Neural cell (in vitro differentiated cells): ENCODE results near the gene BCL6. TPM values are rescaled to one million over a fixed set of nuclear protein-coding genes. Genes with fewer than 3 reads are reported as not detected.

Source experiments
- H2AFZ ChIP-seq: fragments of 200-600, 300-800 bp; sonication (generic), shearing (Covaris generic); 2 replicates; pipeline ENCODE4 v1.6.0; 2014; ENCODE audit warnings: low read depth, mild to moderate bottlenecking, antibody characterized with exemption, low read length, moderate library complexity
- H3F3A ChIP-seq: fragments of 200-600 bp; shearing (Covaris generic); 2 replicates; pipeline ENCODE4 v1.6.1; 2016; ENCODE audit warnings: mild to moderate bottlenecking, moderate library complexity, mixed read lengths, antibody characterized with exemption, low read length; ENCODE audit not compliant: insufficient read depth, poor library complexity, severe bottlenecking
- H3K27ac ChIP-seq: fragments of 200-600, 300-800 bp; sonication (generic), shearing (Covaris generic); 2 replicates; pipeline ENCODE4 v1.5.1; 2014; ENCODE audit warnings: mild to moderate bottlenecking, low read length, moderate library complexity
- H3K27me3 ChIP-seq: fragments of 300-800, 200-600 bp; sonication (generic), shearing (Covaris generic); 2 replicates; pipeline ENCODE4 v1.6.0; 2014; ENCODE audit warnings: mild to moderate bottlenecking, low read depth, low read length, moderate library complexity; ENCODE audit not compliant: insufficient read depth
- H3K36me3 ChIP-seq: fragments of 300-800, 200-600 bp; sonication (generic), shearing (Covaris generic); 2 replicates; pipeline ENCODE4 v1.5.1; 2014; ENCODE audit warnings: mild to moderate bottlenecking, antibody characterized with exemption, low read length, moderate library complexity; ENCODE audit not compliant: insufficient read depth
- H3K4me2 ChIP-seq: fragments of 300-800, 200-600 bp; sonication (generic), shearing (Covaris generic); 2 replicates; pipeline ENCODE4 v1.6.0; 2014; ENCODE audit warnings: mild to moderate bottlenecking, low read length
- H3K4me3 ChIP-seq: fragments of 300-800, 200-600 bp; sonication (generic), shearing (Covaris generic); 2 replicates; pipeline ENCODE4 v1.5.1; 2014; ENCODE audit warnings: mild to moderate bottlenecking, low read length, moderate library complexity
- H3K79me2 ChIP-seq: fragments of 200-600 bp; shearing (Covaris generic); replicated peaks from 2 replicates; pipeline ENCODE4 v1.6.0; 2014; ENCODE audit warnings: mild to moderate bottlenecking, low read length, moderate library complexity; ENCODE audit not compliant: insufficient read depth
- H3K9ac ChIP-seq: fragments of 300-800, 200-600 bp; sonication (generic), shearing (Covaris generic); 2 replicates; pipeline ENCODE4 v1.6.1; 2016; ENCODE audit warnings: mild to moderate bottlenecking, low read length, mixed read lengths
- H3K9me2 ChIP-seq: fragments of 200-600 bp; shearing (Covaris generic); 2 replicates; pipeline ENCODE4 v1.6.1; 2016; ENCODE audit warnings: mild to moderate bottlenecking, low read length, mixed read lengths; ENCODE audit not compliant: insufficient read depth
- H3K9me3 ChIP-seq: fragments of 200-600, 300-800 bp; sonication (generic), shearing (Covaris generic); 2 replicates; pipeline ENCODE4 v1.6.1; 2016; ENCODE audit warnings: mild to moderate bottlenecking, mixed run types, low read length, moderate library complexity, mixed read lengths
- H4K20me1 ChIP-seq: fragments of 200-600 bp; shearing (Covaris generic); 2 replicates; pipeline ENCODE4 v1.6.1; 2016; ENCODE audit warnings: mild to moderate bottlenecking, mixed run types; ENCODE audit not compliant: insufficient read depth
- EP300 ChIP-seq: fragments of 450-650 bp; conservative IDR thresholded peaks from 2 replicates; pipeline ENCODE4 v1.6.1; 2014; ENCODE audit warnings: antibody characterized with exemption, mild to moderate bottlenecking, moderate library complexity; ENCODE audit not compliant: poor library complexity, severe bottlenecking
- EZH2 ChIP-seq: fragments of 200-600, 300-800 bp; shearing (Covaris generic), sonication (generic); IDR thresholded peaks from 2 replicates; pipeline ENCODE4 v1.6.1; 2014; ENCODE audit warnings: antibody characterized with exemption, low read length, borderline replicate concordance, mild to moderate bottlenecking; ENCODE audit not compliant: insufficient read depth, poor library complexity, severe bottlenecking
- MXI1 ChIP-seq: fragments of 450-650 bp; conservative IDR thresholded peaks from 2 replicates; pipeline ENCODE4 v1.6.1; 2014; ENCODE audit warnings: antibody characterized with exemption, mild to moderate bottlenecking; ENCODE audit not compliant: poor library complexity, severe bottlenecking
- POLR2AphosphoS5 ChIP-seq: IDR thresholded peaks from 2 replicates; pipeline ENCODE4 v1.6.1; 2012
- RAD21 ChIP-seq: fragments of 450-650 bp; conservative IDR thresholded peaks from 2 replicates; pipeline ENCODE4 v1.6.1; 2014; ENCODE audit warnings: antibody characterized with exemption, mild to moderate bottlenecking, moderate library complexity
- REST ChIP-seq: IDR thresholded peaks from 2 replicates; pipeline ENCODE4 v1.6.1; 2012; ENCODE audit warnings: borderline replicate concordance
- SMC3 ChIP-seq: fragments of 450-650 bp; conservative IDR thresholded peaks from 2 replicates; pipeline ENCODE4 v1.6.1; 2014; ENCODE audit warnings: antibody characterized with exemption, mild to moderate bottlenecking, moderate library complexity; ENCODE audit not compliant: poor library complexity
- TAF1 ChIP-seq: IDR thresholded peaks from 2 replicates; pipeline ENCODE4 v1.6.1; 2012; ENCODE audit warnings: low read depth
- polyA plus RNA-seq: library from polyadenylated mRNA; depleted of rRNA; stranded (reverse); fragments of >200 nt; gene quantifications from 2 replicates; pipeline ENCODE4 v1.2.3, GENCODE V29; 2014
- TF ChIP-seq, protein P1 (sequence below): fragments of 450-650 bp; IDR thresholded peaks from 2 replicates; pipeline ENCODE4 v1.5.1; 2014; ENCODE audit warnings: antibody characterized with exemption, mild to moderate bottlenecking, moderate library complexity; ENCODE audit not compliant: poor library complexity, severe bottlenecking

Gene BCL6
- polyA plus RNA-seq, 1 donor from 2014 or later: 5.2 TPM

GRCh38 chr3:187793618-187794017, 48.4 kb upstream of the BCL6 start:
- TF ChIP-seq POLR2AphosphoS5 (no peak), REST (no peak), EP300 (no peak), MXI1 (no peak), TAF1 (no peak), EZH2 (no peak), RAD21 (no peak), SMC3 (no peak)
- TF ChIP-seq, protein P1, sequence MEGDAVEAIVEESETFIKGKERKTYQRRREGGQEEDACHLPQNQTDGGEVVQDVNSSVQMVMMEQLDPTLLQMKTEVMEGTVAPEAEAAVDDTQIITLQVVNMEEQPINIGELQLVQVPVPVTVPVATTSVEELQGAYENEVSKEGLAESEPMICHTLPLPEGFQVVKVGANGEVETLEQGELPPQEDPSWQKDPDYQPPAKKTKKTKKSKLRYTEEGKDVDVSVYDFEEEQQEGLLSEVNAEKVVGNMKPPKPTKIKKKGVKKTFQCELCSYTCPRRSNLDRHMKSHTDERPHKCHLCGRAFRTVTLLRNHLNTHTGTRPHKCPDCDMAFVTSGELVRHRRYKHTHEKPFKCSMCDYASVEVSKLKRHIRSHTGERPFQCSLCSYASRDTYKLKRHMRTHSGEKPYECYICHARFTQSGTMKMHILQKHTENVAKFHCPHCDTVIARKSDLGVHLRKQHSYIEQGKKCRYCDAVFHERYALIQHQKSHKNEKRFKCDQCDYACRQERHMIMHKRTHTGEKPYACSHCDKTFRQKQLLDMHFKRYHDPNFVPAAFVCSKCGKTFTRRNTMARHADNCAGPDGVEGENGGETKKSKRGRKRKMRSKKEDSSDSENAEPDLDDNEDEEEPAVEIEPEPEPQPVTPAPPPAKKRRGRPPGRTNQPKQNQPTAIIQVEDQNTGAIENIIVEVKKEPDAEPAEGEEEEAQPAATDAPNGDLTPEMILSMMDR: no peak
- Histone ChIP-seq H3K9me3 (no peaks in the 10 kb centered on the region), H3K9ac (no peak overlapping the region), H3K9me2 (no peaks in the 10 kb centered on the region), H3K27ac (no peak overlapping the region), H3K4me3 (no peak overlapping the region), H3F3A (no peaks in the 10 kb centered on the region), H4K20me1 (no peaks in the 10 kb centered on the region), H3K79me2 (no peaks in the 10 kb centered on the region), H2AFZ (no peak overlapping the region), H3K4me2 (no peak overlapping the region), H3K27me3 (no peaks in the 10 kb centered on the region), H3K36me3 (no peaks in the 10 kb centered on the region)

DNA sequence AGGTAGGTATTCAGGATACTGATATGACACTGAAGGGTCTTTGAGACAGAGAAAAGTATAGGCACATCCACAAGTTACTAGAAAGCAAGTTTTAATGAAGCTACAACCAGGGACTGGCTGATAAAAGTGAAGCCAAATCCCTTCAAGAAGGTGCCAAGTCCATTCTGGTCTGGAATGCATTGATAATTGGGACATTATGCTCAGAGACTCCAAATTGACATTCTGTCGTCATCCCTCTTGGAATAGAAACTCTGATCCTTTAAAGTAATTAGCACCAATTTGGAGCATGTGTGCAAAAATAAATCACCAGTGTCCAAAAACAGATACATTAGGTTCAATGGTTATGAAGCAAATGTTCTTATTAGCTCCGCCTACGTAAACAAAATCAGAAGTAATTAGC, 47.3 kb upstream of the BCL6 start:
- no peaks in the 10 kb centered on the region for H4K20me1 ChIP-seq
- no peak overlapping the region for H3K4me3 ChIP-seq
- H3K4me2 ChIP-seq: no peak overlapping the region
- no peaks in the 10 kb centered on the region for H3F3A ChIP-seq
- no peak overlapping the region for H2AFZ ChIP-seq
- no peaks in the 10 kb centered on the region for H3K9me3 ChIP-seq
- no peak for TF ChIP-seq EZH2
- no peak for TF ChIP-seq POLR2AphosphoS5
- TF ChIP-seq, protein P1: no peak
- no peak for TF ChIP-seq REST
- no peak for TF ChIP-seq EP300
- TF ChIP-seq SMC3: no peak
- TF ChIP-seq MXI1: no peak
- TF ChIP-seq RAD21: no peak
- no peak for TF ChIP-seq TAF1
- no peaks in the 10 kb centered on the region for H3K79me2 ChIP-seq
- no peaks in the 10 kb centered on the region for H3K27me3 ChIP-seq
- H3K9me2 ChIP-seq: no peaks in the 10 kb centered on the region
- H3K27ac ChIP-seq: no peak overlapping the region
- H3K9ac ChIP-seq: no peak overlapping the region
- no peaks in the 10 kb centered on the region for H3K36me3 ChIP-seq
